IPS DF 6.9 (cell line): ENCODE results near the gene SLC22A2.

Experiments used
- DNase-seq: peaks from one replicate; pipeline ENCODE4 v3.0.0-alpha.2; 2013; ENCODE audit warnings: low read depth, low spot score
- H3K27ac ChIP-seq: one replicate; pipeline ENCODE4 v1.5.1; 2013; ENCODE audit warnings: low read length, control low read depth
- H3K27me3 ChIP-seq: 2 replicates; pipeline ENCODE4 v1.6.1; 2013; ENCODE audit warnings: mild to moderate bottlenecking, low read length; ENCODE audit not compliant: control insufficient read depth, insufficient read depth
- H3K36me3 ChIP-seq: 2 replicates; pipeline ENCODE4 v1.6.1; 2013; ENCODE audit warnings: low read length; ENCODE audit not compliant: control insufficient read depth, insufficient read depth
- H3K4me1 ChIP-seq: 2 replicates; pipeline ENCODE4 v1.6.1; 2013; ENCODE audit warnings: low read length; ENCODE audit not compliant: control insufficient read depth, insufficient read depth
- H3K4me3 ChIP-seq: 2 replicates; pipeline ENCODE4 v1.5.1; 2013; ENCODE audit warnings: mild to moderate bottlenecking, low read length
- H3K9me3 ChIP-seq: 2 replicates; pipeline ENCODE4 v1.6.1; 2013; ENCODE audit warnings: low read length, inconsistent platforms; ENCODE audit not compliant: control insufficient read depth, insufficient read depth
- WGBS: extraction: QIAGEN DNeasy Blood & Tissue Kit; methylation state at CpG from one replicate; pipeline ENCODE4 v1.1.7; 2013; ENCODE audit warnings: mixed read lengths, missing lambda C conversion rate; ENCODE audit not compliant: insufficient read length, insufficient coverage; 5-methylcytosine and 5-hydroxymethylcytosine counted together

Gene SLC22A2

DNA sequence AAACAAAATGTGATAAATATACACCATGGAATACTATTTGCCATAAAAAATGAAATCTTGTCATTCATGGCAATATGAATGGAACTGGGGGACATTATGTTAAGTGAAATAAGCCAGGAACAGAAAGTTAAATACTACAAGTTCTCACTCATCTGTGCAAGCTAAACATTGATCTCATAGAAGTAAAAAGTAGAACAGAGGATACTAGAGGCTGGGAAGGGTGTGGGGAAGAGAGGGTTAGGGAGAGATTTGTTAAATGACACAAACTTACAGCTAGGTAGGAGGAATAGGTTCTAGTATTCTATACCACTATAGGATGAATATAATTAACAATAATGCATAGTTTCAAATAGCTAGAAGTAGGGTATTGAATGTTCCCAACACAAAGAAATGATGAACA lies 61.0 kb downstream of the SLC22A2 start:
- H3K27ac ChIP-seq: no peak overlapping the region
- no peaks in the 10 kb centered on the region for H3K9me3 ChIP-seq
- no peak overlapping the region for H3K4me3 ChIP-seq
- H3K4me1 ChIP-seq: no peaks in the 10 kb centered on the region
- H3K36me3 ChIP-seq: no peaks in the 10 kb centered on the region
- no peaks in the 10 kb centered on the region for H3K27me3 ChIP-seq
- no peak for DNase-seq

- no peak for DNase-seq
- Histone ChIP-seq H3K4me3 (no peak overlapping the region), H3K4me1 (no peaks in the 10 kb centered on the region), H3K9me3 (no peaks in the 10 kb centered on the region), H3K27ac (no peak overlapping the region), H3K27me3 (no peaks in the 10 kb centered on the region), H3K36me3 (no peaks in the 10 kb centered on the region)
- WGBS: no CpG with 5 or more reads among the region's 1 CpG
These were observed 63.8 kb downstream of the SLC22A2 start for GRCh38 chr6:160194808-160195207.

GRCh38 chr6:160192840-160193239 lies 65.8 kb downstream of the SLC22A2 start:
- WGBS: no CpG with 5 or more reads among the region's 1 CpG
- Histone ChIP-seq H3K9me3 (no peaks in the 10 kb centered on the region), H3K27ac (no peak overlapping the region), H3K4me1 (no peaks in the 10 kb centered on the region), H3K36me3 (no peaks in the 10 kb centered on the region), H3K4me3 (no peak overlapping the region), H3K27me3 (no peaks in the 10 kb centered on the region)
- no peak for DNase-seq

GRCh38 chr6:160190973-160191372 lies 67.6 kb downstream of the SLC22A2 start:
- DNase-seq: no peak
- H3K4me3 ChIP-seq: no peak overlapping the region
- no peaks in the 10 kb centered on the region for H3K36me3 ChIP-seq
- H3K9me3 ChIP-seq: no peaks in the 10 kb centered on the region
- no peaks in the 10 kb centered on the region for H3K27me3 ChIP-seq
- H3K27ac ChIP-seq: no peak overlapping the region
- no peaks in the 10 kb centered on the region for H3K4me1 ChIP-seq

DNA sequence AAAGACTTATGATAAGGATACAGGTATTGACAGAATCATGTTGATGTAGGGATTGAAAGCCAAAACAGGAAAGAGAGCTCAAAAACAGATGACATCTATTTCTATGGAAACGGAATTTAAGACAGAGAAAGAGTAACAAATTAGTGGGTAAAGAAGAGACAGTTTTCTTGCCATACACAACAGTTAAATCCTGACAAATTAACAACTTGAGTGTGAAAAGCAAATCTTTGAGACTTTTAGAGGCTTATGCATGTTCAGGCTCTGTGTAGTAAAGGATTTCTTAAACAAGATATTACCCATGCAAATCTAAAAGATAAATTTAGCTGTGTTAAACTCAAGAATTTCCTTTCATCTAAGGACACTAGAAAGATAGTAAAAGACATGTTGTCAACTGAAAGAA lies 68.5 kb downstream of the SLC22A2 start:
- Histone ChIP-seq H3K36me3 (no peaks in the 10 kb centered on the region), H3K4me3 (no peak overlapping the region), H3K9me3 (no peaks in the 10 kb centered on the region), H3K27me3 (no peaks in the 10 kb centered on the region), H3K27ac (no peak overlapping the region), H3K4me1 (no peaks in the 10 kb centered on the region)
- WGBS: no CpG with 5 or more reads among the region's 1 CpG
- DNase-seq: no peak

GRCh38 chr6:160188773-160189172 lies 69.8 kb downstream of the SLC22A2 start:
- no peaks in the 10 kb centered on the region for H3K36me3 ChIP-seq

DNA sequence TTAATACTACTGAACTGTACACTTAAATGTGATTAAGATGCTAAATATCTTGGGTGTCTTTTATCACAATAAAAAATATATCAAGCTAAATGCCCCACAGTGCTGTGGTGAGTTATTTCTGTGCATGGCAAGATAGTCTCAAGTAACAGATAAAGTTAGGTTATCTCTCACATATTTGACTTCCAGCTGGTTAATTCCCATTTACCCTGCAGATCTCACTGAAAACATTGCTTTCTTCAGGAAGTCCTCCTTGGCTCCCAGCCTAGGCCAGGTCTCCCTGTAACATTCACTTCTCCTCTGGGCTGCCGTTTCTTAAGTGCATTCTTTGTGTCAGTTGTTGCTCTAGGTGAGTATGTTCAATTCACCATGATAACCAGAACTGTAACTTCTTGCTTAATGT lies 77.9 kb downstream of the SLC22A2 start:
- DNase-seq: no peak
- WGBS: no CpG with 5 or more reads among the region's 1 CpG
- Histone ChIP-seq H3K36me3 (no peaks in the 10 kb centered on the region), H3K4me1 (no peaks in the 10 kb centered on the region; the same call in 1 of the 2 replicates), H3K27ac (no peak overlapping the region), H3K9me3 (no peaks in the 10 kb centered on the region), H3K27me3 (no peaks in the 10 kb centered on the region), H3K4me3 (no peak overlapping the region)

More at GRCh38 chr6:160188773-160189172, 69.8 kb downstream of the SLC22A2 start:
- H3K9me3 ChIP-seq: no peaks in the 10 kb centered on the region
- H3K4me1 ChIP-seq: no peaks in the 10 kb centered on the region
- H3K27ac ChIP-seq: no peak overlapping the region
- H3K27me3 ChIP-seq: no peaks in the 10 kb centered on the region
- no peak overlapping the region for H3K4me3 ChIP-seq
- no peak for DNase-seq
- no CpG with 5 or more reads among the region's 1 CpG for WGBS

GRCh38 chr6:160178271-160178670 lies 80.3 kb downstream of the SLC22A2 start:
- Histone ChIP-seq H3K9me3 (no peaks in the 10 kb centered on the region), H3K4me1 (no peaks in the 10 kb centered on the region; the same call in 1 of the 2 replicates), H3K36me3 (no peaks in the 10 kb centered on the region), H3K27me3 (no peaks in the 10 kb centered on the region), H3K27ac (no peak overlapping the region), H3K4me3 (no peak overlapping the region)
- no peak for DNase-seq
- WGBS: 100% methylated on average over 3 of the region's 5 CpGs

DNA sequence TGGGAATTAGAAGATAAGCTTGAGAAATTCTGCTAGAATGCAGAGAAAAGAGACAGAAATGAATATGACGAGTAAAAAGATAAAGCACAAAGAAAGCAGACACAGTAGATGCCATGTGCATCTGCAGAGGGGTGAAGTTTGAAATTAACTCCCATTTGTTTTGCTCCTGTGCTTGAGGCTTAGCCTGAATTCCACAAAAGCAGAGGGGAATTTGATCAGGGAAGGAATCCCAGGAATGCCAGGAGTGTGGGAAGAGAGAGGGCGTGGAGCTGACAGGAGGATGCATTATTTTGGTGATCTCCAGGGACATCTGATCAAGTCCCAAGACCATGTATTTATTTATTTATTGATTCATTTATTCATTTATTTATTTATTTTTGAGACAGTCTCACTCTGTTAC lies 81.4 kb downstream of the SLC22A2 start:
- Histone ChIP-seq H3K9me3 (no peaks in the 10 kb centered on the region), H3K4me3 (no peak overlapping the region), H3K27ac (no peak overlapping the region), H3K4me1 (no peaks in the 10 kb centered on the region; the same call in 1 of the 2 replicates), H3K36me3 (no peaks in the 10 kb centered on the region), H3K27me3 (no peaks in the 10 kb centered on the region)
- no peak for DNase-seq
- no CpG with 5 or more reads among the region's 2 CpGs for WGBS

DNA sequence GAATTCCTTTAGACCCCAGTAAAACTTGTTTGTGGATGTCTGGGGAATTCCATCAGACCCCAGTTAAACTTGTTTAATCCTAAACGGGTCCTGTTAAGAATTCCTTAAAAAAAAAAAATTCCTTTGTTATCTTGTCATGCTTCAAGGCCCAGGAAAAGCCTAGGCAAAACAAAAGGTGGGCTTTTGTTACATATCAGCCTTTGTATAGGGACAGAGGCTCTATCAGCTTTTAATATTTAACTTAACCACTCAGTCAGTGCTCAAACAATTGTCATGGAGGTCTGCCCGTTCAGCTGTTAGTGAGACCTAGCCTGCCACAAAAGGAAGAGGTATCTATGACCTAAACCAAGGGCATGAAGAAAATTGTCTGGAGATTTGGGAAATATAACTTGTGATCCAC lies 83.9 kb downstream of the SLC22A2 start:
- H3K4me3 ChIP-seq: no peak overlapping the region
- no peaks in the 10 kb centered on the region for H3K9me3 ChIP-seq
- no peaks in the 10 kb centered on the region for H3K36me3 ChIP-seq
- H3K27ac ChIP-seq: no peak overlapping the region
- no peaks in the 10 kb centered on the region; the same call in 1 of the 2 replicates for H3K4me1 ChIP-seq
- no CpG with 5 or more reads among the region's 2 CpGs for WGBS
- DNase-seq: no peak
- no peaks in the 10 kb centered on the region for H3K27me3 ChIP-seq

- no CpG with 5 or more reads among the region's 9 CpGs for WGBS
- DNase-seq: no peak
- Histone ChIP-seq H3K27me3 (no peaks in the 10 kb centered on the region), H3K27ac (no peak overlapping the region), H3K4me1 (no peaks in the 10 kb centered on the region; the same call in 1 of the 2 replicates), H3K4me3 (no peak overlapping the region), H3K36me3 (no peaks in the 10 kb centered on the region), H3K9me3 (no peaks in the 10 kb centered on the region)
These were observed 84.7 kb downstream of the SLC22A2 start for GRCh38 chr6:160173806-160174527.
